MG63 (cell line): Measurements from ENCODE around the gene PDIA3. TPM values are rescaled to one million over a fixed set of nuclear protein-coding genes. Genes with fewer than 3 reads are reported as not detected.
A peak's percentile ranks its signal among the peaks of the same experiment; 100 is the strongest.
"Not testable (repeated sequence)": the region's sequence is repeated elsewhere in the genome, so short reads cannot be mapped to it uniquely, and the experiment has no call there.

Experiments used
- DNase-seq: peaks from one replicate; pipeline ENCODE4 v3.0.0-alpha.2; 2020
- H3K27me3 ChIP-seq: fragments of 250-450 bp; sonication (Bioruptor Pico); 2 replicates; pipeline ENCODE4 v1.5.1; 2020; ENCODE audit warnings: mild to moderate bottlenecking, moderate library complexity
- H3K36me3 ChIP-seq: fragments of 250-450 bp; sonication (Bioruptor Pico); 2 replicates; pipeline ENCODE4 v1.5.1; 2020; ENCODE audit warnings: mild to moderate bottlenecking, moderate library complexity
- H3K4me3 ChIP-seq: fragments of 250-450 bp; sonication (Bioruptor Pico); 2 replicates; pipeline ENCODE4 v1.5.1; 2020; ENCODE audit warnings: mild to moderate bottlenecking, moderate library complexity
- H3K9me3 ChIP-seq: fragments of 250-450 bp; sonication (Bioruptor Pico); 2 replicates; pipeline ENCODE4 v1.5.1; 2020; ENCODE audit warnings: mild to moderate bottlenecking, moderate library complexity
- total RNA-seq: library from RNA; depleted of rRNA; stranded (reverse); fragments of >200 nt; shearing (Covaris generic); gene quantifications from 2 replicates; pipeline ENCODE4 v1.2.3, GENCODE V29; 2014; ENCODE audit warnings: low replicate concordance; rRNA removed

The PDIA3 gene
- total RNA-seq, result 441 and 532 TPM in 2 replicates

DNA sequence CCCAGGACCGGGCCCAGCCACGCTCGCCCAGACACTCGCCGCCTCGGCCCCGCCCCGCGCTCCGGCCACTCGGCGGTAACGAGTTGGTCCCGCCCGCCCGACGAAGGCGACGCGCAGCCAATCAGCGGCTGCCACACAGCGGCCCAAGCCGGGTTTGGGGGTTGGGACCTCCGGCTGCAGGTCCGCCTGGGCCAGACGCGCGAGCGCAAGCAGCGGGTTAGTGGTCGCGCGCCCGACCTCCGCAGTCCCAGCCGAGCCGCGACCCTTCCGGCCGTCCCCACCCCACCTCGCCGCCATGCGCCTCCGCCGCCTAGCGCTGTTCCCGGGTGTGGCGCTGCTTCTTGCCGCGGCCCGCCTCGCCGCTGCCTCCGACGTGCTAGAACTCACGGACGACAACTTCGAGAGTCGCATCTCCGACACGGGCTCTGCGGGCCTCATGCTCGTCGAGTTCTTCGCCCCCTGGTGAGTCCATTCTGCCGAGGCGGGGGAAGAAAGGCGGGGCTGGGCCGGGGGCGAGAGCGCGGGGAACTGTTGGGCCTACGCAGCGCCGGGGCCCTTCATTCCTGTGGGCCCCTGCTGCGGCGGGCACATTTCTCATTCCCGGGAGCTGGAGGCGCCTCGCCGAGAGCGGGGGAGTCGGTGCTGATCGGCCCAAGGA is at the start of gene PDIA3:
TSS of gene PDIA3 (plus strand) at position 194 of the 658 bp plus-strand sequence. CDS start at position 296, 102 bp downstream.
- not testable (repeated sequence) for H3K9me3 ChIP-seq, H3K27me3 ChIP-seq
- Histone ChIP-seq H3K36me3 (peaks cover 27% of the 10 kb centered on the region), H3K4me3 (peak within 1 kb of the TSS; percentile 97)
- peak; percentile 96 for DNase-seq

DNA sequence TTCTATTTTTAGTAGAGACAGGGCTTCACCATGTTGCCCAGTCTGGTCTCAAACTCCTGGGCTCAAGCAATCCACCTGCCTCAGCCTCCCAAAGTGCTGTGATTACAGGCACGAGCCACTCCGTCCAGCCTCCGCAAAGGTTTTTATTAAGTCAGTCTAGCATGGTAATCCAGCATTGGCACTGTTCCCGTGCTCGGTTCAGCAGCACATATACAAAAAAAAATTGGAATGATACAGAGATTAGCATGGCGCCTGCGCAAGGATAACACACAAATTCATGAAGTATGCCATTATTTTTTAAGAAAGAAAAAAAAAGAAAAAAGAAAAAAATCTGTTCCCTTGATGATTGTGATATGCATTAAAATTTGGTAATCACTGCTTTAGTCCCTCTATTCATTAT is 44.1 kb upstream of the PDIA3 start:
- Histone ChIP-seq H3K4me3 (no peak overlapping the region), H3K9me3 (no peaks in the 10 kb centered on the region), H3K27me3 (peaks cover 25% of the 10 kb centered on the region), H3K36me3 (no peaks in the 10 kb centered on the region)
- no peak for DNase-seq

DNA sequence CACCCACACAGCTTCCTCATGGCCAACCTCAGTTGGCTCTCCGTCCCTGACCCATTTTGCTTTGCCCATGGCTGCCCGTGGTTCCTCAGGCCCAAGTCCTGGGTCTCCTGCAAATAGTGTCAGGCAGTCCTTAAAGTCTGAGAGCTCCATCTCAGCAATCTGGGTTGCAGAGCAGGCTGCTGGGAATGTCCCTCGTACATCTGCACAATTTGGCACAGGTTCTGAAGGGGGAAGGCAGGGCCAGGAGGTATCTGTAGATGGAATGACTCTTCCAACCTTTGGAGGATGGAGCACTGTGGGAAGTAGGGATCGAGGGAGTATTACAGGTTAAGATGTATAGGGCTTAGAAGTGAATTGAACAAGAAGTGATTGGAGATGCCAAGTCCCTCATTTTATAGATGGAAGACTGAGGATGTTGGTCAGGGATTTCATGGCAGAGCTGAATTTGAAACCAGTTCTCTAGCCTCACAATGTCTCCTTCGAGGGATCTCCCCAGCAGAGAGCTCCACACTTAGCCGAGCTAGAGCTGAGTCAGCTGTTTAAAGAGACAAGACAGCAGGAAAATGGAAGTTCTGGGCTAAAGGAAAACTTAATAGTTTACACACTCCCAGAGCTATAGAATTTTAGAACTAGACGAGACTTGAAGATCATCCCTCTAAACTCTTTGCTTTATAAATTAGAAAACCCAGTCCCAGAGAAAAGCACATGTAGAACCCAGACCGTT is 43.4 kb upstream of the PDIA3 start:
- no peaks in the 10 kb centered on the region for H3K36me3 ChIP-seq
- DNase-seq, result no peak
- H3K27me3 ChIP-seq, result peaks cover 22% of the 10 kb centered on the region
- H3K4me3 ChIP-seq, result no peak overlapping the region
- H3K9me3 ChIP-seq, result no peaks in the 10 kb centered on the region

DNA sequence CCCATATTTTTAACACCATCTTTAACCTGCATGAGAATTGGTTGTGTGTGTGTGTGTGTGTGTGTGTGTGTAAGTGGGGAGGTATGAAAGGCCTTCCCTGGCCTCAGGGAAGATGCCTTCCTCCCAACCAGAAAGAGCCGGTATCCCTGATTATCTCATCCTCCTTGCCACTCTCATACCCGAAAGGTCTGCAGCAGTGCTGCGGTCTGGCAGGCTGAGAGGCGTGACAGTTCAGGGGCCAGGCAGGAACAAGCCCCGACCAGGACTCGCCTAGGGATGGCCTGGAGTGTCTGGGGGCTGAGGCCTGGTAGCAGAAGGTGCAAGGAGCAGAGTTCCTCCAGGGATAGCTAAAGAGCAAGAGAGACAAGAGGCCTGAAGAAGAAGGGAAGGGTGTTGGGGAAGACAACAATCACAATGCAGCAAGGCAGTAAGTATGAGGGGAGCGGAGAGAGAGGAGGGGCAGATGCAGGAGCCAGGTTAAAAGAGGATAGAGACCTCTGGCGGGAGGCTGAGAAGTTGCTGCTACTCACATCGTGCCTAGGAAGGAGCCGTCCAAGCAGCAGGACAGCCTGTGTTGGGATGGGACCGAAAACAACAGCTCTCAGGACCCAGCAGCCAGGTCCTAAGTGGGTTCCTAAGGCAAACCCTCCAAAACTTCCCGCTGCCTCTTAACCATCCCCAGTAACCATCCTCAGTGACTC is 35.7 kb upstream of the PDIA3 start:
- H3K27me3 ChIP-seq, DNase-seq, H3K36me3 ChIP-seq, H3K9me3 ChIP-seq, H3K4me3 ChIP-seq: not testable (repeated sequence)

DNA sequence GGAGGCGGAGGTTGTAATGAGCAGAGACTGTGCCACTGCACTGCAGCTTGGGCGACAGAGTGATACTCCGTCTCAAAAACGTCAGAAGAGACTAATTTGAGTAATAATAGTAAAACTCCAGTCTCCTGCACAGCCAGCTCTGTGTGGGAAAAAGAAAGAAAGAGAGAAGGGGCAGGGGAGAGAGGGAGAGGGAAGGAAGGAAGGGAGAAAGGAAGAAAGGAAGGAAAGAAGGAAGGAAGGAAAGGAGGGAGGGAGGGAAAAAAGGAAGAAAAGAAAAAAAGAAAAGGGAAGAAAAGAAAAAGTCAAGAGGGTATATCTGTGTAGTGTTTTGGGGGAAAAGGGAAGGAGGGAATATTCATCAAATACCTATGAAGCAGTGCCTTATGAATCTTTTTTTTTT is 23.1 kb upstream of the PDIA3 start:
- Histone ChIP-seq H3K36me3 (no peaks in the 10 kb centered on the region), H3K4me3 (no peak overlapping the region), H3K27me3 (no peaks in the 10 kb centered on the region), H3K9me3 (no peaks in the 10 kb centered on the region)
- DNase-seq, result no peak

DNA sequence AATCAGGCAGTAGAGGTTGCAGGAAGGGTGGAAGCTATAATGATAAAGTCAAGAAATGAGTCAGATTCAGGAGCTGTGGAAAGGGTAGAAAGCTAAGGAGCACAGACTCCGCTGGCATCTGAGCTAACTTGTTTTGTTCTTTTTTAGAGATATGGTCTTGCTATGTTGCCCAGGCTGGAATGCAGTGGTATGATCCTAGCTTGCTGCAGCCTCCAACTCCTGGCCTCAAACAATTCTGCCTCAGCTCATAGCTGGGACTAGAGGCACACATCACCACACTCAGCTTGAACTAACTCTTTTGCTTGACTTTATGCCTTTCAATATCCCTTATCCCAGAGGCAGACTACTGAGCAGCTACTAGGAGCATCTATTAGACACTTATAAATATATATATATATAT is 19.9 kb upstream of the PDIA3 start:
- not testable (repeated sequence) for H3K4me3 ChIP-seq

DNA sequence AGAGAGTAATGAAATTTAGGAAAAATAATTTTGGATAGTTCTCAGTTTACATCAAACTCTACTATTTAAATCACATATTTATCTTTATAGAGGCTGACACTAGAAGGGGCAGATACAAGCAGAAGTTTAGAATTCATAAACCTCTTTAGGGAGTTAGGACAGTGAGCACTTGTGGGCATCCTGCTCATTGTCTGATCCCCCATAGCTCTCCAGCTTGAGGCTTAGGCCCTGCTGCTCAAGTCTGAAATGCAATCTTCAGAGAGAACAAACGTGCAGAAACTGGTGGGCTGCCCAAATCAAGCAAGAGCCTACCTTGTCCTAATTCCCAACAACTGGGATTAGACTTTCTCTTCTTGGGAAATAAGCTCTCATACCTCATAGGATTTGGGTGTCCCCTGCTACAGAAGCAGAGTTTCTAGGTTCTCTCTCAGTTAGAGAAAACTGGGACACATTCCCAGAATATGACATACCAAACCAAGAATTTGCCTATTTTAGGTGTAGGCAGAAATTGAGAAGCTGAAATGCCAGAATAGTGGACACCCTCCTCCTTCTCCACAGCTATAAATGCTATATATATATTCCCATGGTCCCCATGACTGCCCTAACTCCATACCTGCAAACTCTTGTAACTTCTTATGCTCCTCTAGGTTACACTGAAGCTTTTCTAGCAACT is 18.0 kb upstream of the PDIA3 start:
- H3K4me3 ChIP-seq, H3K9me3 ChIP-seq, DNase-seq, H3K27me3 ChIP-seq, H3K36me3 ChIP-seq: not testable (repeated sequence)

More for the DNA sequence above, 19.9 kb upstream of the PDIA3 start:
- not testable (repeated sequence) for H3K27me3 ChIP-seq, H3K36me3 ChIP-seq, DNase-seq, H3K9me3 ChIP-seq

DNA sequence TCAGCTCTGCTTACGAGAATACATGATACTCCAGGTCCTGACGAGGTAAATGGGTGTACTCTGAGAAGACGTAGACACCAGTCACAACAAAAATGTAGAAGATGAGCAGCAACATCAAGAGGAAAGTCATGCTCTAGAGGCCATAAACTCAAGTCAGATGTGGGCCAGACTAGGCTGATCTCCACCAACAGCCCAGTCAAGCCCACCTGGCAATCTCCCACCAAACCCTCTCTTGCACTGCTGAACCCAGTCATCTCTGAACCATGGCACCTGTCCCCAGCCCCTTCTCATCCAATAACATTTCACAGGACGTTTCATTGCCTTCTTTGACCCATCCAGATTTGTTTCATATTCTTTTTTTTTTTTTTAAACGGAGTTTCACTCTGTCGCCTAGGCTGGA is 10.8 kb upstream of the PDIA3 start:
- Histone ChIP-seq H3K27me3 (no peaks in the 10 kb centered on the region), H3K4me3 (no peak overlapping the region), H3K36me3 (no peaks in the 10 kb centered on the region), H3K9me3 (no peaks in the 10 kb centered on the region)
- no peak for DNase-seq

DNA sequence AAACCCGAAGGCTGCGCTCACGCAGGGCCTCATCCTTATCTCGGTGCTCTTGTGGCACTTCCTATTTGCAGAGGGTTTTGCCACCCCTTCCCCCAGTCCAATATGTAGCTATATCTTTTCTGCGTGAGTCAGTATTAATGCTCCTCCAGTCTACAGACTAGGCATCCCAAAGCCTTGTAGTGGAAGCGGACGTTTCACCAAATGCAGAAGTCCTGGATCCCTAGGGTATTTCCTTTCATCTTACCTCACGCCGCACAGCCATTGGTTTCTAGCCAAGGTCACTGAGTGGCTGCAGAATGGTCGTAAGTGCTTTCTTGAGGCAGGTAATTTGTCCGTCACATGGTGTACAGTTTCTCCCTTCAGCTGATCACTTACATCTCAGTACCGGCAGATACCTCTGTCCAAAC is 668 bp downstream of the PDIA3 start:
- not testable (repeated sequence) for DNase-seq, H3K27me3 ChIP-seq, H3K9me3 ChIP-seq
- H3K4me3 ChIP-seq, result peak overlapping the region; percentile 97
- H3K36me3 ChIP-seq, result peaks cover 32% of the 10 kb centered on the region

DNA sequence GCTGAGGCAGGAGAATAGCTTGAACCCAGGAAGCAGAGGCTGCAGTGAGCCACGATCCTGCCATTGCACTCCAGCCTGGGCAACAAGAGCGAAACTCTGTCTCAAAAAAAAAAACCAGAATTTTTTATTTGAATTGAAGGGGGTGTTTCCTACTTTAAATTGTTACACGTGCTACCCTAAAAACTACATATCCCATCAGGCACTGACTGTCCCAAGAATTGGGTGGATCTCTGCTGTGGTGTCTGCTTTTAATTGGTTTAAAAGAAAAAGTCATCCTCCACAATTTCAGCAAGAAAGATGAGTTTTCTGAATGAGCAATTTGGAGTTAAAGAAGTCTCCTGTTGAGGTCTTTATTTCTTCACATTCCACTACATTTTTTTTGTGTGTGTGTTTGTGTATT is 2.1 kb downstream of the PDIA3 start:
- Histone ChIP-seq H3K4me3 (peak overlapping the region; percentile 97), H3K9me3 (no peaks in the 10 kb centered on the region), H3K27me3 (no peaks in the 10 kb centered on the region), H3K36me3 (peaks cover 47% of the 10 kb centered on the region)
- DNase-seq, result no peak

DNA sequence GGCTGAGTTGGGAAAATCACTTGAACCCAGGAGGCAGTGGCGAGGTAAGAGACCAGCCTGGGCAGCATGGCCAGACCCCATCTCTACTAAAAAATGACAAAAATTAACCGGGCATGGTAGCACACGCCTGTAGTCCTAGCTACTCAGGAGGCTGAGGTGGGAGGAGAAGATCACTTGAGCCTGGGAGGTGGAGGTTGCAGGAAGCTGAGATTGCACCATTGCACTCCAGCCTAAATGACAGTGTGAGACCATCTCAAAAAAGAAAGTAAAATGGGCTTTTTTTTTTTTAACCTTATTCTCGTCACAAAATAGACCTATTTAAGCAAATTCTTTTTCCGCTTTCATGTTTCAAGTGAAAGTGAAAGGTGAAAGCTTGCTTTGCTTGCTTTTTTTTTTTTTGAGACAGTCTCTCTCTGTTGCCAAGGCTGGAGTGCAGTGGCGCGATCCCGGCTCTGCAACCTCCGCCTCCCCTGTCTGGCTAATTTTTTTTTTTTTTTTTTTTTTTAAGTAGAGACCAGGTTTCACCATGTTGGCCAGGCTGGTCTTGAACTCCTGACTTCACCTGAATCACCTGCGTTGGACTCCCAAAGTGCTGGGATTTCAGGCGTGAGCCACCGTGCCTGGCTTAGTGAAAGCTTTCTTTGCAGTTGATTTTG is 3.6 kb downstream of the PDIA3 start:
- no peak for DNase-seq
- H3K36me3 ChIP-seq, result peaks cover 60% of the 10 kb centered on the region
- H3K27me3 ChIP-seq, result no peaks in the 10 kb centered on the region
- no peak overlapping the region for H3K4me3 ChIP-seq
- H3K9me3 ChIP-seq, result no peaks in the 10 kb centered on the region

DNA sequence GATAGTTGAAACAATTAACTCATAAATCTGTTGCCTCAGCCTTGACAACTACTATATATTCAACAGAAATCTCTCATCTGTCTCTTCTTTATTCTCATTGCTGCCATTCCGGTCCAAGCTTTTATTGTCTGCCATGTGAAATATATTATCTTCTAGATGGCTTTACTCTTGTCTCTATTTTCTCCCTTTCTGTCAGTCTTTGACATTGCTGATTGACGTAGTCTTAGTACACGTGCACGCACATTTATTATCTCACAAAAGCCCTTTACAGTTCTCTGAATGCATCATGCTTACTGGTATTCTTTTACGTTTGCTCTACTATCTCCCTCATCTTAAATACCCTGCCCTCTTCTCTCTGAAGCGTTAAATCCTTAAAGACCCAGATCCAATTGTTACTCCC is 5.6 kb downstream of the PDIA3 start:
- Histone ChIP-seq H3K27me3 (no peaks in the 10 kb centered on the region), H3K9me3 (no peaks in the 10 kb centered on the region), H3K4me3 (no peak overlapping the region), H3K36me3 (peaks cover 78% of the 10 kb centered on the region)
- DNase-seq, result no peak

DNA sequence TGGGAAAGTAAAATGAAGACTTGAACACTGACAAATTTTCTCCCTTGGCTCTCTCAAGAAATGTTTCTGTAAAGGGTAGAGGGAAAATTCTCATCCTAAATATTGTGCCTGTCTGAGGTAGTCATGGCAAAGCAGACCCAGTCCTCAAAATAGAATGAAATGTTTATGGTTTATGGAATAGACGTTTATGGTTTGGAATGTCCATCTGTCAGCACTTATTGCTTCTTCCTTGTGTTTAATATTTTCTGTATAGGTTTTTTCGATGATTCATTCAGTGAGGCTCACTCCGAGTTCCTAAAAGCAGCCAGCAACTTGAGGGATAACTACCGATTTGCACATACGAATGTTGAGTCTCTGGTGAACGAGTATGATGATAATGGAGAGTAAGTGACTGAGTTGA is 16.6 kb downstream of the PDIA3 start:
- peaks cover 88% of the 10 kb centered on the region for H3K36me3 ChIP-seq
- H3K27me3 ChIP-seq, result no peaks in the 10 kb centered on the region
- DNase-seq, result no peak
- no peak overlapping the region for H3K4me3 ChIP-seq
- no peaks in the 10 kb centered on the region for H3K9me3 ChIP-seq

DNA sequence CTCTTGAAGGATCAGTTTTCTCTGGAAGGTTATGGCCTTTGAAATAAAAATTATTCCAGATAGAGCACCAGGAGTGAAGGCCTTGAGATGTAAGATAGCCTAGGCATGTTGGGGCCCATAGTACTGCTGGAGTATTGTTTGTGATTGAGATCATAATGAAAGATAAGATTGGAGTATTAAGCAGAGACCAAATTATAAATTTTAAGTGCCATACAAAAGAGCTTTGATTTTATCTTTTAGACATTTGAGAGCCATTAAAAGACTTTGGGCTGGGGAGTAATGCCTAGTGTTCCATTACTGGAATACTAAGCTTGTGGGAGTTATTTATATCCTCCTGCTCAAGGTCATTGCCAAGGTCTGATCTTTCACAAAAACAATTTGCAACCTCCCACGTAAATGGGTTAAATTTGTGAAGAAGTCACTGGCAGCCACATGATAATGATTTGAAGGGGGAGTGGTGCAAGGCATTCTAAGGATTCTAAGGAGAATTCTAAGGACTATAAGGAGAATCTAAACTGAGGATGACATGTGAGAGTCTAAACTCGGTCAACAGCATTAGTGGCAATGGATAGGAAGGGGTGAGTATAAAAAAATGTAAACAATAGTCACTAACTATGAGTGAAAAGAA is 17.7 kb downstream of the PDIA3 start:
- no peak for DNase-seq
- Histone ChIP-seq H3K36me3 (peaks cover 91% of the 10 kb centered on the region), H3K9me3 (no peaks in the 10 kb centered on the region)

DNA sequence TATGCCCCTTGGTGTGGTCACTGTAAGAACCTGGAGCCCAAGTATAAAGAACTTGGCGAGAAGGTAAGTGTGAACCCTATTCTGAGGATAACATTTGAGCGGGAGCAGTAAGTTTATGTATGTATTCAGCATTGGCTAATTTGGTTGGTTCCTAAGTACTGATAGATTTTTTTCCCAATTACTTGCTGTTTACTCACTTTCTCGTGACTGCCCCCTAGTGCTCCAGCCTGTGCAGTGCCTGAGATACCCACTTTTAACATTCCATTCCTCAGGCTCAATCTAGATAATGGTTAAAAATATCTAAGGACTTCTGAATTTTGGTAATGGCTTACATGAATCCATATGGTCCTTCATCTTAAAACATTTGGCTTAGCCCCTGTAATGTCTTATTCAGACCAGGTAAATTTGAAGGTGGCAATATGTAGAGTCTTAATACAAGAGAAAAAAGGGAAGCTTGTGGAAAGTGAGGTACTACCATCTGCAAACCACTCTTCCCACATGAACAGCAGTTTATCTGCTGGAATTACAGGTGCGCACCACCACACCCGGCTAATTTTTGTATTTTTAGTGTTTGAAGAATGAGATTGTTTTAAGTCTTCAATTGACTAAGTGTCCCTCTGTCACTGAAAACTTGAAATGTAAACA is 23.5 kb downstream of the PDIA3 start:
- H3K27me3 ChIP-seq, result no peaks in the 10 kb centered on the region
- no peak overlapping the region for H3K4me3 ChIP-seq
- peaks cover 90% of the 10 kb centered on the region for H3K36me3 ChIP-seq
- peak; percentile 45 for DNase-seq
- H3K9me3 ChIP-seq, result no peaks in the 10 kb centered on the region

More for the DNA sequence above, 17.7 kb downstream of the PDIA3 start:
- no peaks in the 10 kb centered on the region for H3K27me3 ChIP-seq
- H3K4me3 ChIP-seq, result no peak overlapping the region

DNA sequence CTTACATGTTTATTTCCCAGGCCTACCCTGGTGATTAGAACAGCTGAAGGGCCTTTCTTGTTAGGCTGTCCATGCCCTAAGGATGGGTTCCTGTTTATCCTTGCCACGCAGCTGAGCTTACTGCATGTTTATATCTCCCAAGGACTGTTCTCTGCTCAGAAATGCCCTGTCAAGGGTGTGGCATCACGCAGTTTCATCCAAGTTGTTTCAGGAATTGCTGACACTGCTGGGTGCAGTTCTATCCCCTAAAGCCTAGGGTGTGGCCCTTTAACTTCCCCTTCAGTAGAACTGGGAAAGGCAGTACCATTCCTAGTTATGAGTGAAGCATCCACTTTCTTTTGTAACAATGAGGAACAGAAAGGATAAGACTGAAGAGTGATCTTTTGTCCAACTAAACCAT is 25.6 kb downstream of the PDIA3 start:
- Histone ChIP-seq H3K9me3 (no peaks in the 10 kb centered on the region), H3K4me3 (no peak overlapping the region), H3K36me3 (peaks cover 75% of the 10 kb centered on the region), H3K27me3 (no peaks in the 10 kb centered on the region)
- DNase-seq, result no peak
